HG02973 (cell line): ENCODE data around the gene NRG2.

Experiments used
- ATAC-seq: cut with Tn5 transposase; IDR thresholded peaks from one replicate; pipeline ENCODE4 v1.9.1; 2021; ENCODE audit warnings: moderate library complexity; ENCODE audit not compliant: unreplicated experiment

NRG2 gene

DNA sequence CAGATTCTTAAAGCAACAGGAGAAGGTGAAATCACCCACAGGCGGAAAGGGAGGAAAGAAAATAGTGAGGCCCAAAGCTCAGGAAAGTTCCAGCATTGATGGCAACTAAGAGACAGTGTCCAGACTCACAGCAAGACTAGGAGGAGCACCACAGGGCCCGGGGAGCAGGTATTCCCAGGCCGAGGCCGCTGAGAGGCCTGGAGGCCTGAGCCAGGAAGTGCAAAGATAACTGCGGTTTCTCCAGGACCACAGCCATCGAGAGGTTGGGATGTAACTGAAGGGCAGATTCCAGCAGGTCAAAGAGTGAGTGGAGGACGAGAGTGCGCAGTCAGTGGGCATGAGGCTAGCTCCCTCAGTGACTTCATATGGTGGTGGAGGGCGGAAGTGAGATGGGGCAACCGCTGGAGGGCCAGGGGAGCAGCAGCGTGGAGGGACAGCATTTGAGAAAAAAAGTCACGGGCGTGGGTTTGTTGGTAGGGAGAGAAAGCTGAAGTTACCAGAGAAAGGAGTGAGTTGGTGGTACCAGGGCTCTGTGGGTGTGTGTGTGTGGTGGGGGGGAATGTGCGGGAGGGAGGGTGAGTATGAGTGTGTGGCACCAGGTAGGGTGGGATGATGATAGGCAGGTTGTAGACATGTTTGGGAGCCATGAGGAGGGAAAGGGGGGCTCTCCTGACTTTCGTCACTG is 157.8 kb downstream of the NRG2 start:
- no peak for ATAC-seq

DNA sequence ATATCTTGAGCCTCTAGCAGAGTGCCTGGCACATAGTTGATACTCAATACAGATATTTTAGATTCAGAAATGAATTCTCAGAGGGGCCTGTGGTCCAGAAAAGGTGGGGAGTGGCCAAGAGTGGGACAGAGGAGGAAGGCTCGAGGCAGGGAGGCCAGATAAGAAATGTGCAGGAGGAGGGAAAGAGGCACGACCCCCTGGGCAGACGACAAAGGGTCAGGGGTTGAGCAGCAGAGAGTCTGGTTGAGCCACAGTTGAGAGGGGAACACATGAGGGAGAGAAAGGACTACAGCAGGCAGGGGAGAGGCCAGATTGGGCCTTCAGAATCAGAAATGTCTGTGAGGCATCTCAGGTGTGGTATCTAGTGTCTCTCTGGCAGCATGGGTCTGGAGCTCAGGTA is 158.4 kb downstream of the NRG2 start:
- no peak for ATAC-seq

DNA sequence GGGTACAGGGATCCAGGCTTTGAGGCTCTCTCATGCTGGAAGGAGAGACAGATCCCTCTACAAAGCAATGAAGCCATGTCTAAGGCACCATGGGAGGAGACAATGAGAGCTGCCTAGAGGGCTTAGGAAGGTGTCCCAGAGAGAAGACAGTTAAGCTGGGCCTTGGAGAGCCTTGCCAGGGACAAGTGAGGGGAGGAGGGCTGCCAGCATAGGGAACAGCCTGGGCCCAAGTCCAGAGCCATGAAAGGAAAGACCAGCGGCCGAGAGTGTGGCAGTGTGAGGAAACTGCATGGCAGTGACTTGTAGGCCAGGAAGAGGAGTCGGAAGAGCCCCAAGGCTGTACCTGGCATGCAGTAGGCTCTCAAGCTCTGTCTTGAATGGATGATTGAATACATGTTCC is 159.0 kb downstream of the NRG2 start:
- no peak for ATAC-seq

DNA sequence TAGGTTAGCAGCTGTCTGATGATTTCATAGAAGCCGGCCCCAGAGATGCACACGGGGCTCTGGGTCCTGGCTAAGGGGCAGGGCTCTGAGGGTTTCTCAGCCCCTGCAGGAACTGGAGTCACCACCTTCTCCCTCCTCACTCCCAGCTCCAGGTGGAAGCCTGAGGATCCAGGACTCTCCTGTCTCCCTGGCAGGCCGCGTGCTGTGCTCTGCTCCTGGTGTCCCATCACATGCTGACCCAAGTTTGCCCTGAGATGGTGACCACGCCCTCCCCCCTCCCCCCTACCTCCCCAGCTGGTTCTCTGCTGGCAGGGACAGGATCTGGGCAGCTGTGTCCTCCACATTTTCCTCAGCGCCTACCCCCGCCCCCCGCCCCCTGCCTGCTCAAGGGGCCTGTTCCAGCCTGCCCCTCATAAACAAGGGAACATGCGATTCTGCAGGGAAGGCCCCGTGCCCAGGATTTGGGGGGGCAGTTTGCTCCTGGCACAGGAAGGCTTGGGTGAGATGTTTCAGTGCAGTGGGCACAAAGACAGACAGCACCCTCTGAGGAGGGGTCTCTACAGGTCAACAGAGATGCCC is 160.0 kb downstream of the NRG2 start:
- no peak for ATAC-seq

DNA sequence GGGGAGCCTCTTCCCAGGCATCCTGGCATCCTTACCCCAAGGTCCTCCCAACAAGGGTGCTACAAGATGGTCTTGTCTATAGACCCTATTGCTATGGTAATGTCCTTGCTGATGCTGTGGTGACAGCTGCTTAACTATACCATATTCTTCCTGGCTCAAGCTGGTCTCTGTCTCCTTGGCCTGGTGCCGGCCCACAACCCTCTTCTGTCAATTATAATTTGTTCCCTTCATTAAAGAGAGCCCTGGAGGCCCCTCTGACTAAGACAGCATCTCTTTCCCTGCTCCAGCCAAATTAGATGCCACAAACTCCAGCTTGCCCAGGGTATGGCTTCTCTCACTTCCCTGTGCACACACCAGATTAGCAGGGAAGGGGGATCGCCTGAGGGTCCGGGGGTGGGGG is 160.8 kb downstream of the NRG2 start:
- ATAC-seq = no peak

DNA sequence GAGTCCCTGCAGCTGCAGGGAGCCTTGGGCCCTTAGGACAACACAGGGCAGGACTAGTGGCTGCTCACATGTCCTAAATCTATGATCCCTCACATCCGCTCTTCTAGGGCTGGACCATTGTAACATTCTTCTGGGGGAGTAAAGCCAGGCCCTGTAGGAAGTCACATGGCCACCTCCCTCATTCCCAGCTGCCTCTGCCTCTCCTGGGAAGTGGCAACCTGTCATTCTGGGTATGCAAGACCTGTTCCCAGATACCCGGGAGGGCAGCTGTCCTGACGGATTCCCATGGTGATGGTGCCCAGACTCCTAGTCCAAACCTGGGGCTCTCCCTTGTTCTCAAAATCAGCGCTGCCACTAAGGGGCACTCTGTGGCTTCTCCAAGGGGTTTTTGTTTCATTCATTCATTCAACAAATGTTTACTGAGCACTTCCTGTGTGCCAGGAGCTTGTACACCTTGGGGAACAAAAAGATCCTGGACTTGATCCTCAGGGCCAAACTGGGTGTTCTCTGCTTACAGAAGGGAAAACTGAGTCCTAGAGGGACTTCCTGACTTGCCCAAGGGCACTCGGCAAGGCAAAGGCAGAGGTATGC is 161.9 kb downstream of the NRG2 start:
- no peak for ATAC-seq

DNA sequence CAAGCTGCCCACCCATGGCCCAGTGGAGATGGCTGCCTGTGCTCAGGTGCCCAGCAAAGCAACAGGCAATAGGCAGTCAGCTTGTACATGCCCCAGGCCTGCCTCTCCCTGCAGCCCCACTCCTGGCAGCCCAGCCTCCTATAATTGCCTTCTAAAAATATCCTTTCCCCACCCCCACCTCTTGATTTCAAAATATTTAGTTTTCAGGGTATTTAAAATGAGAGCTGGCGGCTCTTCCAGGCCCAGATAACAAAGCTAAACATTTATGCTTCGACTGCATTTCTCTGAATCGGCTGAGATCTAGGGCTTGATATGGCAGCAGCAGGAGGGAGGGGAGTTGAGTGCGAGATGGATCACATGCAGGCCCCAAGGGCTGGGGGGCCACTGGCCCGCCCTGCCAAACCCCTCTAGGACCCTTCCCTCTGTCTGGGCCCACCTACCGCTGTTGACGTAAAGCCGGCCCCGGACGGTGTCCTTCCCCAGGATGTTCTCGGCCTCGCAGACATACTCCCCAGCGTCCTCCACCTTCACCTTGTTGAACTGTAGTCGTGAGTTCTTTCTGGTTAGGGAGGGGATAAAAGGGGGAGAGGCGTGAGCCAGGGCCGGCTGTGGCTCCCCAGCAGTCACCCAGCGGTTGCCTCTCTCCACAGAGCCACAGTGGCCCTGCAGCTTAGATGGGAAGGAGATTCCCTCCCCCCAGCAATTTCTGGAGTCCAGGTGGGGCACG is 162.5 kb downstream of the NRG2 start:
- ATAC-seq = no peak

DNA sequence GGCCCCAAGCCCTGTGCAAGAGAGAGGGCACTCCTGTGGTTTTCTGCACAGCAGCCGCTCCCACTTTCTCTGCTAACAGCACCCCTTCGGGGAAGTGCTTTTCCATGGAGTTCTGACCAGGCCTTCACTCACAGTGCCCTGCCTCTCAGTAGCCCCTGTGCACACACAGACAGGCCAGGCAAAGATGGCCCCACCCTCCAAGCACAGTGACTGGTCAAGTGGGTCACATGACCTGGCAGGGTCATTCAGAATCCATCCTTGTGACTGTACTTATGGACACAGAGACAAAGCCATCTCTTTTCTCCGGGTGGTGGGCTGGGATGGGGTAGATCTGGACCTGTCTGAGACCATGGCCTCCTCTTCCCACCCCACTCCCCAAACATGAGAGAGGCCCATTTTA is 165.0 kb downstream of the NRG2 start:
- ATAC-seq = no peak

DNA sequence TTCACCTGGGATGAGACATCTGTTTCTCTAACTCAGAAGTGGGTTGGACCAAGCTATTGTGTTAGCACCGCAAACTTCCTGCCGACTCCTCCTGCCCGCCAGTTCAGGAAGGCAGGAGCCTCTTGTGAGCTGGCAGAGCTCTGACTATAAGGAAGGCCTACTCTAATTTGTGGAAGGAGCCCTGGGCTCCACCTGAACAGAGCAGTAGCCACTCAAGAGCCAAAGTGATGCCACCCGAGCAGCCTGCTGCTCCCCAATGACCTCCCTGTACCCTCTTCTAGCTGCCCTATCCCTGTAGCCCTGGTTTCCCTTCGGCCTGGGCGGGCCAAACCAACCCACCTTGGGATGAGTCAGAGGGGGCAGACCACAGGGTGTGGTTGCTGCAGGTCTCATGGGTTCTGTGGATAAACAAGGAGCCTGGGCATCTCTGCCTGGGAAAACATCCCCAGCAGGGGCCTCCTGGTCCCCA is 165.9 kb downstream of the NRG2 start:
- ATAC-seq = no peak

DNA sequence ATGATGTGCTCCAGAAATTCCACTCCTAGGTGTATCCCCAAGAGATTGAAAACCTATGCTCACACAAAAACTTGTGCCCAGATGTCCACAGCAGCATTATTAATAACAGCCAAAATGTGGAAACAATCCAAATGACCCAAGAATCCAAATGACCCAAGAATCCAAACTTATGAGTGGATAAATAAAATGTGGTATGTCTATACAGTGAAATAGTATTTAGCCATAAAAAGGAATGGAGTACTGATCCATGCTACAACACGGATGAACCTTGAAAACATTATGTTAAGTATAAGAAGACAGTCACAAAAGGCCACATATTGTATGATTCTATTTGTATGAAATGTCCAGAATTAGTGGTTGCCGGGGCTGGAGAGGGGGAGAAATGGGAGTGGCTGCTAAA is 167.1 kb downstream of the NRG2 start:
- no peak for ATAC-seq

DNA sequence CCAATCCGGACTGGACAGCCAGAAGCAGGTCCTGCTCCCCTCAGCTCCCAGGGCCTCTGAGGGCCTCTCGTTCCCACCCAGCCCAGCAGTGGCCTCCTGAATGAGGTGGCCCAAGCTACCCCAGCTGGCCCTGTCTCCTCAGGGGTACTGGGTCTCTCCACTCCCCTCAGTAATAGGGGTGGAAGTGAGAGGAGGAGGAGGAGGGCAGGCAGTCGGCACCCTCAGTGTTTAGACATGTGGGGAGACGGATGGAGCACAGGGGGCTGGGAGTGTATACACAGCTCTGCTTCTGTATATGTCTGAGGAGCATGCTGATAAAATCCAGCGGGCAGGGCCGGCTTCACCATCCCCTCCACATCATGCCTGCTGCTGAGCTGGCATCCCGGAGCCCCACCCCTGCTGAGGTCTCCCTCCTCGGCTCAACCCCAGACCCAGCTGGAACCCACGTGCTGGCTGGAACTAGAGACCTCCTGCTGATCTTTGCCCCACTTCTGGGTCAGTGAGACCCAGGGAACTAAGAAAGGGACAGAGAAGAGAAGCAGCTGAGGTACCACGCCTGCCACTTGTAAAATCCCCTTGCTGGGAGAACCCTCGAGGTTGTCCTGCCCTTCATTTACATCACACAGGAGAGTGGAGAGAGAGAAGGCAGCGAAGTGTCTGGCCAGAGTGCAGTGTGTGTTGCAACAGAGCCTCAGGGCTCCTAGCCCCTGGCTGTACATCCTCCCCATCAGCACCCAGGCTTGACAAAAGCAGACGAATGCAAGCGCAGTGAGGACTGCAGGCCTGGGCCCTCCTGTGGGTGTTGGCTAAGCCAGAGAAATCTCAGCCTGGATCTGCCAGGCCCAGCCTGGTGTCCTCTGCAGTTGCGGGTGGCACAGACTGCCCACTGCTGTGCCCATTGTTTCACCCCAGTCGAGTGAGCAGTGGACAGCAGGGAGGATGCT is 170.0 kb downstream of the NRG2 start:
- no peak for ATAC-seq

DNA sequence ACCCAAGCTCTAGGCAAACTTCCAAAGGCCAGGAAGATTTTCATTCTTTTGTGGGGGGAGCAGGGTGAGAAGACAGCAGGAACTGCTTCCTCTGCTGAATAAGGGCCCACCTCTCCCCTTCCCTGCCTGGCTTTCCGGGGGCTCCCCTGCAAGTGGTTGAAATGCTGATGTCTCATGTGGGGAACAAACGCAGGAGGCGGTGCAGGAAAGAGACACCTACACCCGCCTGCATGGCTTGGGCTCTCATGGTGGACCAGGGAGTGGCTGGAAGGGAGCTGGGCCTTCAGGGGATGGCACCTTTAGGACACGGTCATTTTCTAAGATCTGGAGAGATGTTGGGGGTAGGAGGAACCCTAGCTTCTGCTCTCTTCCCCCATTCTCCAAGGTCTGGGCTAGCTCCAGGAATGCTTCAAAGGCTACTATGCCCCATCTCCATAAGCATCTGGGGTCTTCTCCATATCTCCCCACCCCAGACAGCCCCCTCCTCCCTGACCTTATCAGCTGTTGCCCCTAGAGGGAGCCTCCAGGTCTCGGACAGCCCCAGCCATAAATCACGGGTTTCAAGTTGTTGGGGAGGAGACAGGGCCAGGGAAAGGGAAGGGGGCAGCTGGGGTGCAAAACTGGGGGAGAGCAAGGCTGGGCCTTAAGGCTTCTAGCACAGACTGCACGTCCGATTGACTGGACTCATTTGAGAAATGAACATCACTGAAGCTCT is 170.9 kb downstream of the NRG2 start:
- no peak for ATAC-seq

DNA sequence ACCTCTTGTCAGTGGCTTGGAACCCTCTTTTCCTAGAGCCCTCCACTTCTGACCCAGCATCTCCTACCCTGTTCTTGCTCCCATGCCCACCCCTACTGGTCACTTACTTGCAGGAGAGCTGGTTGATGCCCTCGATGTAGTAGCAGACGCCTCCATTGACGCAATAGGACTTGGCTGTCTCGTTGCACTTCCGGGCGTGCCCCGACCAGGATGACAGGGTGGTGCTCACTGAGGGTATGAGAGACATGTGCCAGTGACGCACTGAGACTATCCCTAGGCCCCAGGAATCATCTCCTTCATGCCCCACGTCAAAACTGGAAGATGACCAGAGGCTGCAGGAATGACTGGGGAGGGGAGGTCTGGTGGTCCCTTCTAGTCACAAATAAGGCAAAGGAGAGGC is 171.5 kb downstream of the NRG2 start:
- ATAC-seq = no peak

DNA sequence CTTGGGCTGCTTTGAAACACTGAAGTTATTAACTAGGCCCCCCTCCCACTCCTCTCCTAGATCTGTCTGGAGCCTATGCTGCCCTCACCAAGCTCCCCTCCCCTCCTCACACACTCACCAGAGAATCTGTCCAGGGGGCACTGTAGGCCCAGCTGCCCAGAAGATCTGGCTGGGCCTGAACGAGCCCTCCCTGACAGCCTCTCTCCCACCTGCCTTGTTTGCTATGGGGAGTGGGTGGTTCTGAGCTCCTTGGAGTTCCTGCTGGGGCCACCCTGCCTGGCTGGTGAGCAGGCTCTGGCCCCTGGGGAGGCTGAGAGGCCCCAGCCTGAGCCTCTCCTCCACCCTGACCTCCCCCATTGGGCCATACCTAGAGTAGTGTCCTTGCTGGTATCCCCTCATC is 172.4 kb downstream of the NRG2 start:
- no peak for ATAC-seq

DNA sequence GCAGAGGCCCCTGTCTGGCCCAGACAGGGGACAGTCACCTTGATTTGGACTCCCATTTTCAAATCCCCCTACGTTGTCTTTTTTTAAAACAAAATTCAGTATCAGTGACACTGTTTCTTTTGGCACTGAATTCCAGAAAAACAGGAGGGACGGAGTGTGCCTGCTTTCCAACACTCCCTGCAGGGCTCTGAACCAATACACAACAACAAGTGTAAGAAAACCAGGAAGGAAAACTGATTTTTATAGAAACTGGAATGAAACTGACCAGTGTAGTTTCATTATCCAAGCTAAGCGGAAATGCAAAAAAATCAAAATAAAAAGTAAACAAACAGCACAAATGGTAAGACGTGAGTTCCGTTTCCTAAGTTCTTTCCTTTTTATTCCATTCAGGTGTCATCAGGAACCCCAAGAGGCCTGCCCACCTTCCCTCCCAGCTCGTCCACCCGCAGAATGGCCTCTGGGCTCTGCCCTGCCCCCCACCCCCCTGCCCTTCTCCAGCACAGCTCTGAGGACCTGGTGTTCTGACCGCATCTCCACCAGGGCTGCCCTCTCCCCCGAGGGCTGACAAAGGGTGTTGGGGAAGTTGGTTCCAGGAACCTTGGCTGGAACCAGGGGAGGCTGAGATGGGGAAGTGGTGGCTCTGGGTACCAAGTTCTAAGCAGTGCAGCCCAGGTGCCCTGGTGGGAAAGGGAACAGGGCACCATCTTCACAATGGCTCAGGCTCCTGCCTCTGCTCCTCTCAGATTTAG is 173.9 kb downstream of the NRG2 start:
- no peak for ATAC-seq

DNA sequence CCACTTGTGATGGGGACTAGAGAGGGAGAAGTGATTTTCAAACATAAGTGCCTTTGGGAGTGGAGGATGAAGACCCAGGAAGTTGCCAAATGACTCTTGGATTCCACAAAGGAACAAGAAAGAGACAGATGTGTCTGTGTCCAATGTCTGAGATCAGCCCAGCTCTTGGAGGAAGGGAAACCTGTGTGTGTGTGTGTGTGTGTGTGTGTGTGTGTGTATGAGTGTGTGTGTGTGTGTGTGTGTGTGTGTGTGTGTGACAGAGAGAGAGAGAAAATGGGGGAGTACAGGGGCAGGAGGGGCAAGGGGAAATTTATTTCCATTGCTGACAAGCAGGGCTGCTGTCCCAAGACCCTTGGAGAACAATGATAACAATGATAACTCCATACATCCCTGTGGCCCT is 175.5 kb downstream of the NRG2 start:
- no peak for ATAC-seq

DNA sequence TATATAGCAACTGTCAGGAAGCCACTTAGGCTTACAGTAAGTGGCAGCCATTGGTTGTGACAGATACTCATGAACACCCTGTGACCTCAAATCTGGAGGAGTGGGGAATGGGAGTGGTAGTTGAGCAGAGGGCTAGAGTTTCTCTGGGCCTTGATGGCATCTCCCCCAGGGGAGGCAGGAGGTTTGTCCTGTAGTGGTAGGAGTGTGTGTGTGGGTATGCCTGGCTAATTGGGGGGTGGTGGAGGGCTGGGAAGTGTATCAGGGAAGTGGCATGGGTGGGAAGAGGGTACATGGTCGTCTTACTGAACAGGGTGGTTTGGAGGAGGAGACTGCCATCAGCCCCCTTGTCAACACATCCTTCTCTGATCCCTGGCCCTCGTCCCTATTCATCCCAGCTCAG is 176.0 kb downstream of the NRG2 start:
- ATAC-seq = no peak

DNA sequence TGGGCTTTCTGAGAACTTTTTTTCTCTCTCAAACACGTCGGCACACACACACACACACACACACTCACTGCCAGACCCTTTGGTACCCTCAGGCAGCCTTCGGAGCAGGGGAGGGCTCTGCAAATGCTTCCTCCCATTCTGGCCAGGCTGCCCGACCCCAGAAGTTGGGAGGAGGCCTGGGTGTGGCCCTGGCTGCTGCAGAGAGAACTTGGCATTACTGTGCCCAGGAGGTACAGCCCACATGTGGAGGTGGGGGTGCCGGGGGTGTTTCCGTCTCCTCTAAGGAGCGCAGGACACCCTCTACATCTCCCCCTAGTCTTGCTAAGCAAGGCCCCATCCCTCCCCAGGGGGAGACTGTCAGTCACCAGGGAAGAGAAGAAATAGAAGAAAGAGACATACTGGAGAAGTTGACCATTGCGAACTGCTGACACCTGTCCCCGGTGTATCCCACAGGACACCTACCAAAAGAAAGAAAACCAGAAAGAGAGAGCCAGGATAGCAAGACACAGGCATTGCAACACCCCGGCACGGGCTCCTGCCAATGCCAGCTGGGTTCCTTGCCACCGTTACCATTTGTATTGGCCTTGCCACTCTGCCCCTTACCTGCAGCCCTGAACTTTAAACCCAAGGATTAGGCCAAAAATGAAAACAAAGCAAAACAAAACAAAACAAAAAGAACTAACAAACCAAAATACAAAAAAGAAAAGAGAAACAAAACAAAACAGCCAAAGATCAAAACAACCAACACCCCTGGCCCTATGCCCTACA is 178.2 kb downstream of the NRG2 start:
- no peak for ATAC-seq
